H1 (cell line): ENCODE data around the gene KCNH1.

Experiments
- BRCA1 ChIP-seq: IDR thresholded peaks from 2 replicates; pipeline ENCODE4 v1.6.1; 2012; ENCODE audit warnings: low read depth, low read length, improper control_type of control experiment
- CEBPB ChIP-seq: IDR thresholded peaks from 2 replicates; pipeline ENCODE4 v1.6.1; 2012; ENCODE audit warnings: low read depth, low read length
- EP300 ChIP-seq, 2 experiments: IDR thresholded peaks; 1 replicate in 1 of 2; 2 replicates in 1 of 2; pipeline ENCODE4 v1.6.1; 2011 to 2012; ENCODE audit warnings: low read depth in 2 of 2, low read length in 2 of 2, mild to moderate bottlenecking in 2 of 2, borderline replicate concordance in 1 of 2, inconsistent platforms in 1 of 2, moderate library complexity in 1 of 2
- HDAC2 ChIP-seq, 2 experiments: fragments of 300-600 bp in 1 of 2; sonication (generic) in 1 of 2; IDR thresholded peaks; 2 replicates each; pipeline ENCODE4 v1.6.1; 2011 to 2012; ENCODE audit warnings: low read depth in 2 of 2, low read length in 2 of 2, mild to moderate bottlenecking in 2 of 2, moderate library complexity in 2 of 2, borderline replicate concordance in 1 of 2, inconsistent platforms in 1 of 2
- JUN ChIP-seq: IDR thresholded peaks from 2 replicates; pipeline ENCODE4 v1.6.1; 2011; ENCODE audit warnings: low read depth, mild to moderate bottlenecking, improper control_type of control experiment, low read length
- NRF1 ChIP-seq: IDR thresholded peaks from 2 replicates; pipeline ENCODE4 v1.6.1; 2011; ENCODE audit warnings: mild to moderate bottlenecking, low read depth, low read length, improper control_type of control experiment
- POLR2A ChIP-seq, 2 experiments: IDR thresholded peaks; 1 replicate in 1 of 2; 2 replicates in 1 of 2; pipeline ENCODE4 v1.6.1; 2011; ENCODE audit warnings: low read depth in 2 of 2, low read length in 2 of 2, mild to moderate bottlenecking in 2 of 2; ENCODE audit errors: control extremely low read depth in 1 of 2
- POLR2AphosphoS5 ChIP-seq: IDR thresholded peaks from 2 replicates; pipeline ENCODE4 v1.6.1; 2011; ENCODE audit warnings: low read depth, low read length
- RAD21 ChIP-seq, 2 experiments: IDR thresholded peaks in 1 of 2; conservative IDR thresholded peaks in 1 of 2; 2 replicates each; pipeline ENCODE4 v1.6.1; 2011; ENCODE audit warnings: low read depth in 2 of 2, low read length in 2 of 2, improper control_type of control experiment in 1 of 2, inconsistent platforms in 1 of 2, mild to moderate bottlenecking in 1 of 2, moderate library complexity in 1 of 2
- TEAD4 ChIP-seq: IDR thresholded peaks from 2 replicates; pipeline ENCODE4 v1.6.1; 2012; ENCODE audit warnings: low read depth, low read length, inconsistent platforms, mixed read lengths
- YY1 ChIP-seq: IDR thresholded peaks from 2 replicates; pipeline ENCODE4 v1.6.1; 2011; ENCODE audit warnings: low read depth, mild to moderate bottlenecking, low read length
- TF ChIP-seq, protein P1 (sequence below), 3 experiments: IDR thresholded peaks; 1 replicate in 2 of 3; 2 replicates in 1 of 3; pipeline versions ENCODE4 v1.5.1 to v1.6.1; 2011; ENCODE audit warnings: low read length in 3 of 3, mild to moderate bottlenecking in 3 of 3, inconsistent platforms in 2 of 3, low read depth in 1 of 3, moderate library complexity in 1 of 3; ENCODE audit not compliant: insufficient read depth in 1 of 3; ENCODE audit errors: control extremely low read depth in 1 of 3
- TF ChIP-seq, protein P2 (sequence below): IDR thresholded peaks from 2 replicates; pipeline ENCODE4 v1.6.1; 2011; ENCODE audit warnings: low read depth, mild to moderate bottlenecking, low read length; ENCODE audit not compliant: insufficient read depth
- TF ChIP-seq, protein P3 (sequence below): IDR thresholded peaks from 2 replicates; pipeline ENCODE4 v1.6.1; 2011; ENCODE audit warnings: low read length, improper control_type of control experiment

DNA sequence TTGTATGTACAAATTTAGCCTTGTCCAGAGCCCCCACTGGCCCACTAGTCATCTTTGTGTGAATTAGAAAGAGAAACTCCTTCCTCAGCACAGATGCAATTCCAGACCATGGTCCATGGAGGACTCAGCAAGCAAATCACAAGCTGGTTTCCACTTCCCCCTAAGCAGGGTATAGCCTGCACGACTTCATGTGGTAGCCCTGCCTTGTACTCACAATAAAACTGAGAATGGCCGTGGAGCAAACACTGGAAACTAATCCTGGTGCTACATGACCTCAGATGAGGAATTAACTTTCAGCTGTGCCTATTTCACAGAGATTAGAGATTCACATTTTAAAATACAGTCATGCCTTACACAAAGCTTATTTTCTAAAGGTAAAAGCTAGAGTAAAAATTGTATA, 32.5 kb downstream of the KCNH1 start:
- TF ChIP-seq POLR2A (IDR thresholded peaks at IDR 0.05; ENCODE audit: control extremely low read depth in 1 of 2, low read depth in 2 of 2, low read length in 2 of 2) (no peak), EP300 (IDR thresholded peaks at IDR 0.05; ENCODE audit: borderline replicate concordance in 1 of 2, low read depth in 2 of 2, low read length in 2 of 2) (no peak), HDAC2 (IDR thresholded peaks at IDR 0.05; ENCODE audit: borderline replicate concordance in 1 of 2, low read depth in 2 of 2, low read length in 2 of 2) (no peak), POLR2AphosphoS5 (no peak), JUN (no peak), CEBPB (no peak), BRCA1 (no peak), NRF1 (no peak), RAD21 (IDR thresholded peaks at IDR 0.05 in 1 of 2, conservative IDR thresholded peaks at IDR 0.05 in 1 of 2; ENCODE audit: low read depth in 2 of 2, low read length in 2 of 2) (no peak), TEAD4 (no peak), YY1 (no peak)
- TF ChIP-seq, protein P1, sequence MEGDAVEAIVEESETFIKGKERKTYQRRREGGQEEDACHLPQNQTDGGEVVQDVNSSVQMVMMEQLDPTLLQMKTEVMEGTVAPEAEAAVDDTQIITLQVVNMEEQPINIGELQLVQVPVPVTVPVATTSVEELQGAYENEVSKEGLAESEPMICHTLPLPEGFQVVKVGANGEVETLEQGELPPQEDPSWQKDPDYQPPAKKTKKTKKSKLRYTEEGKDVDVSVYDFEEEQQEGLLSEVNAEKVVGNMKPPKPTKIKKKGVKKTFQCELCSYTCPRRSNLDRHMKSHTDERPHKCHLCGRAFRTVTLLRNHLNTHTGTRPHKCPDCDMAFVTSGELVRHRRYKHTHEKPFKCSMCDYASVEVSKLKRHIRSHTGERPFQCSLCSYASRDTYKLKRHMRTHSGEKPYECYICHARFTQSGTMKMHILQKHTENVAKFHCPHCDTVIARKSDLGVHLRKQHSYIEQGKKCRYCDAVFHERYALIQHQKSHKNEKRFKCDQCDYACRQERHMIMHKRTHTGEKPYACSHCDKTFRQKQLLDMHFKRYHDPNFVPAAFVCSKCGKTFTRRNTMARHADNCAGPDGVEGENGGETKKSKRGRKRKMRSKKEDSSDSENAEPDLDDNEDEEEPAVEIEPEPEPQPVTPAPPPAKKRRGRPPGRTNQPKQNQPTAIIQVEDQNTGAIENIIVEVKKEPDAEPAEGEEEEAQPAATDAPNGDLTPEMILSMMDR (IDR thresholded peaks at IDR 0.05; ENCODE audit: control extremely low read depth in 1 of 3, insufficient read depth in 1 of 3, low read depth in 1 of 3, low read length in 3 of 3), result no peak
- TF ChIP-seq, protein P2, sequence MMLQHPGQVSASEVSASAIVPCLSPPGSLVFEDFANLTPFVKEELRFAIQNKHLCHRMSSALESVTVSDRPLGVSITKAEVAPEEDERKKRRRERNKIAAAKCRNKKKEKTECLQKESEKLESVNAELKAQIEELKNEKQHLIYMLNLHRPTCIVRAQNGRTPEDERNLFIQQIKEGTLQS, result no peak
- TF ChIP-seq, protein P3, sequence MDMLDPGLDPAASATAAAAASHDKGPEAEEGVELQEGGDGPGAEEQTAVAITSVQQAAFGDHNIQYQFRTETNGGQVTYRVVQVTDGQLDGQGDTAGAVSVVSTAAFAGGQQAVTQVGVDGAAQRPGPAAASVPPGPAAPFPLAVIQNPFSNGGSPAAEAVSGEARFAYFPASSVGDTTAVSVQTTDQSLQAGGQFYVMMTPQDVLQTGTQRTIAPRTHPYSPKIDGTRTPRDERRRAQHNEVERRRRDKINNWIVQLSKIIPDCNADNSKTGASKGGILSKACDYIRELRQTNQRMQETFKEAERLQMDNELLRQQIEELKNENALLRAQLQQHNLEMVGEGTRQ, result no peak
